Measurements from ENCODE around the gene HCFC1R1. TPM values are rescaled to one million over a fixed set of nuclear protein-coding genes. Genes with fewer than 3 reads are reported as not detected.
A peak's percentile ranks its signal among the peaks of the same experiment; 100 is the strongest.

The HCFC1R1 gene
- polyA plus RNA-seq, 6 donors from 2014 or later: 7.6 to 21.4 (median 15.4) TPM

- H3K27ac Mint-ChIP-seq: peak within 1 kb of the TSS in 2 of 6 donors; percentile 28 to 51
- peaks cover 0 to 4% (median 0%) of the 10 kb centered on the region in 7 donors for H3K9me3 Mint-ChIP-seq
- H3K27me3 Mint-ChIP-seq: peaks cover 8 to 39% (median 11%) of the 10 kb centered on the region in 3 donors
- no peak for DNase-seq
- H3K4me3 Mint-ChIP-seq: peak within 1 kb of the TSS in 6 of 8 donors; percentile 12 to 83 (median 50)
- ATAC-seq (ENCODE audit: low read depth in 2 of 2): no peak
- H3K4me1 Mint-ChIP-seq: peaks cover 24 to 40% (median 34%) of the 10 kb centered on the region in 3 donors
- no peaks in the 10 kb centered on the region for H3K36me3 Mint-ChIP-seq
Measured at GRCh38 chr16:3017794-3018506, 5.8 kb downstream of the HCFC1R1 start, which contains the start of gene CLDN6. TSS of gene CLDN6 (minus strand) at chr16:3018183. CDS start at chr16:3016021, 2,162 bp downstream.

- ATAC-seq (ENCODE audit: low read depth in 2 of 2): no peak
- peaks cover 0 to 4% (median 0%) of the 10 kb centered on the region in 7 donors for H3K9me3 Mint-ChIP-seq
- H3K27me3 Mint-ChIP-seq: peaks cover 8 to 45% (median 17%) of the 10 kb centered on the region in 3 donors
Measured at GRCh38 chr16:3017344-3017743, 6.4 kb downstream of the HCFC1R1 start.

GRCh38 chr16:3015865-3016521 is 7.7 kb downstream of the HCFC1R1 start:
- H3K4me3 Mint-ChIP-seq: peak overlapping the region in 1 of 8 donors; percentile 41
- DNase-seq (no peak), ATAC-seq (ENCODE audit: low read depth in 2 of 2) (no peak)
- peaks cover 0 to 4% (median 0%) of the 10 kb centered on the region in 7 donors for H3K9me3 Mint-ChIP-seq
- H3K27ac Mint-ChIP-seq: peak overlapping the region in 1 of 6 donors; percentile 84
- no peaks in the 10 kb centered on the region for H3K36me3 Mint-ChIP-seq
- peaks cover 8 to 55% (median 20%) of the 10 kb centered on the region in 3 donors for H3K27me3 Mint-ChIP-seq
- peaks cover 14 to 31% (median 16%) of the 10 kb centered on the region in 3 donors for H3K4me1 Mint-ChIP-seq

More at GRCh38 chr16:3017344-3017743, 6.4 kb downstream of the HCFC1R1 start:
- H3K36me3 Mint-ChIP-seq: no peaks in the 10 kb centered on the region
- H3K4me3 Mint-ChIP-seq: no peak overlapping the region
- H3K27ac Mint-ChIP-seq: no peak overlapping the region
- H3K4me1 Mint-ChIP-seq: peaks cover 22 to 40% (median 28%) of the 10 kb centered on the region in 3 donors
- DNase-seq: no peak

DNA sequence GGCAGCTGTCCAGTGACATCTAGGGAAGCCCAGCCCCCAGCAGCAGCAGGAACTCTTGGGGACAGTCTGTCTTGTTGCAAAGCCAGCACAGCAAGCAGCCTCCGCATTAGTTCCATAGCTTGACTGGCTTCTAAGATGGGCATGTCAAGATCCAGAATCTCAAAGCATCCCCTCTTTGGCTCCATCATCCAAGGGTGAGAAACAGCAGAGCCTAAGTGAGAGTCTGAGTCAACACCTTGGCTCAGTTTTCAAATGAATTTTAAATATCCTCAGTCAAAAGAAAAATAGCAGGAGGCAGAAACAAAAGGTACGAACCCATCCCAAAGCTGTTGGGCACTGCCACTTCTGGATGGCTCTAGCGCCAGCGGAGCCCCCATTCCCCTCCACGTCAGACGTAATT is 8.8 kb downstream of the HCFC1R1 start:
- Mint-ChIP-seq H3K27me3 (peaks cover 8 to 55% (median 20%) of the 10 kb centered on the region in 3 donors), H3K27ac (peak overlapping the region in 2 of 6 donors; percentile 42 to 55), H3K4me3 (peak overlapping the region in 1 of 8 donors; percentile 52), H3K36me3 (no peaks in the 10 kb centered on the region), H3K4me1 (peaks cover 11 to 23% (median 11%) of the 10 kb centered on the region in 3 donors), H3K9me3 (peaks cover 0 to 4% (median 0%) of the 10 kb centered on the region in 7 donors)
- ATAC-seq (ENCODE audit: low read depth in 2 of 2) (no peak), DNase-seq (no peak)

GRCh38 chr16:3013998-3014690 is 9.6 kb downstream of the HCFC1R1 start:
- Mint-ChIP-seq H3K4me1 (peaks cover 4 to 15% (median 6%) of the 10 kb centered on the region in 3 donors), H3K36me3 (no peaks in the 10 kb centered on the region), H3K9me3 (peaks cover 0 to 4% (median 0%) of the 10 kb centered on the region in 7 donors), H3K27me3 (peaks cover 8 to 55% (median 20%) of the 10 kb centered on the region in 3 donors), H3K4me3 (peak overlapping the region in 1 of 8 donors; percentile 54), H3K27ac (peak overlapping the region in 1 of 6 donors; percentile 80)
- DNase-seq (no peak), ATAC-seq (ENCODE audit: low read depth in 2 of 2) (no peak)

GRCh38 chr16:3013491-3013951 is 10.2 kb downstream of the HCFC1R1 start:
- H3K4me3 Mint-ChIP-seq: no peak overlapping the region
- DNase-seq (no peak), ATAC-seq (ENCODE audit: low read depth in 2 of 2) (no peak)
- peaks cover 0 to under 1% (median 0%) of the 10 kb centered on the region in 7 donors for H3K9me3 Mint-ChIP-seq
- peaks cover 8 to 58% (median 20%) of the 10 kb centered on the region in 3 donors for H3K27me3 Mint-ChIP-seq
- peaks cover 7 to 15% (median 7%) of the 10 kb centered on the region in 3 donors for H3K4me1 Mint-ChIP-seq
- no peaks in the 10 kb centered on the region for H3K36me3 Mint-ChIP-seq
- H3K27ac Mint-ChIP-seq: no peak overlapping the region

GRCh38 chr16:3012828-3013420 is 10.8 kb downstream of the HCFC1R1 start, which contains the start of gene CLDN9:
TSS of gene CLDN9 (plus strand) at chr16:3012923. CDS start at chr16:3013363, 440 bp downstream.
- ATAC-seq (ENCODE audit: low read depth in 2 of 2): peak; percentile 50 to 74
- no peaks in the 10 kb centered on the region for H3K9me3 Mint-ChIP-seq
- DNase-seq: no peak
- H3K27ac Mint-ChIP-seq: no peak within 1 kb of the TSS
- peaks cover 11 to 58% (median 20%) of the 10 kb centered on the region in 3 donors for H3K27me3 Mint-ChIP-seq
- H3K36me3 Mint-ChIP-seq: no peaks in the 10 kb centered on the region
- H3K4me1 Mint-ChIP-seq: peaks cover 10 to 18% (median 13%) of the 10 kb centered on the region in 3 donors
- H3K4me3 Mint-ChIP-seq: peak within 1 kb of the TSS in 1 of 8 donors; percentile 72

GRCh38 chr16:3012246-3012645 is 11.5 kb downstream of the HCFC1R1 start:
- peaks cover 13 to 56% (median 20%) of the 10 kb centered on the region in 3 donors for H3K27me3 Mint-ChIP-seq
- no peaks in the 10 kb centered on the region for H3K36me3 Mint-ChIP-seq
- no peaks in the 10 kb centered on the region for H3K9me3 Mint-ChIP-seq
- no peak for DNase-seq
- ATAC-seq (ENCODE audit: low read depth in 2 of 2): no peak
- H3K4me1 Mint-ChIP-seq: peaks cover 16 to 23% (median 16%) of the 10 kb centered on the region in 3 donors
- H3K4me3 Mint-ChIP-seq: peak overlapping the region in 1 of 8 donors; percentile 72
- H3K27ac Mint-ChIP-seq: no peak overlapping the region

DNA sequence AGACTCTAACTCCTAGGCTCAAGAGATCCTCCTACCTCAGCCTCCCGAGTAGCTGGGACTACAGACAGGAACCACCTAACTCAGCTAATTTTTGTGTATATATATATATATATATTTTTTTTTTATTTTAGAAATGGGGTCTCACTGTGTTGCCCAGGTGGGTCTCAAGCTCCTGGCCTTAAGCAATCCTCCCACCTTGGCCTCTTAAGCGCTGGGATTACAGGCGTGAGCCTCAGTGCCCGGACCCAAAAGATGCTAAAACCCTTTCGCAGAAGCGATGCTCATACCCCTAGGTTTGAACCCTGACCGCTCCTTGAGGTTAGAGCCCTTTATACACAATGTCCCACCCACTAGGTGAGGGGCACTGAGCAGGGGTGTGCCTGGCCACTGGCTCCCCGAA is 13.2 kb downstream of the HCFC1R1 start:
- ATAC-seq (ENCODE audit: low read depth in 2 of 2) (no peak), DNase-seq (no peak)
- Mint-ChIP-seq H3K27me3 (peaks cover 15 to 44% (median 20%) of the 10 kb centered on the region in 3 donors), H3K27ac (no peak overlapping the region), H3K4me3 (no peak overlapping the region), H3K4me1 (peaks cover 21 to 30% (median 23%) of the 10 kb centered on the region in 3 donors), H3K9me3 (no peaks in the 10 kb centered on the region), H3K36me3 (no peaks in the 10 kb centered on the region)

DNA sequence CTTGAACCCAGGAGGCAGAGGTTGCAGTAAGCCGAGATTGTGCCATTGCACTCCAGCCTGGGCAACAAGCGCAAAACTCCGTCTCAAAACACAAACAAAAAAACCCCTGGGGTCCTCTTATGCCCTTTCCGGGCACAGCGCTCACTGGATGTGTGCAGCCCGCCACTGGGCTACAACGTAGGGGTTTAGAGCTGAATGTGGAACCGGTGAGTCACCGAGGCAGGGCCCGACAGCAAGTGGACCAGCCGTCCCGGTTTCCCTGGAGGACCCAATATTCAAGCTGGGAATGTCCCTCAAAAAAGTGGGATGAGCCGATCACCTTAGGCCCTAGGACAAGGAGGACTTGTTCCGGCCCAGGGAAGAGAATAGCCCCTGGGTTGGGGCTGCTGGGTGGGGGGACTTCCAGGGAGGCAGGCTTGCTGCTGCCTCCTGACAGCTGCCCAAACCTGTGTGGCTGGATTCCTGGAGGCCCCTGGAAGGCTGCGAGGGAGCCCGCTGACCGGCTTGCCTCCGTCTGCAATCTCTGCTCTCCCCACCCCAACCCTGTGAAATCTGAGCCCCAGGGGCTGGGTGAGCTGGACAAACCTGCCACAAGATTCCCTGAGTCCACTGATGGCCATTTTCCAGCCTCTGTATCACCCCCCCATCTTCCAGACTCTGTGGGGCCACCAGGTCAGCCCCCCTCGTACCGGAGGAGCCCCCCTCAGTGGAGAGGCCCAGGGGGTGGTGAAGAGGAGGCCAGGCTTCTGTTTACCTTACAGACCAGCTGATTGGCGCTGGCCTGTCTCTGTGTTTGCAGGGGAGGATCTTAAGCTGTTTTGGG is 14.0 kb downstream of the HCFC1R1 start:
- H3K4me1 Mint-ChIP-seq: peaks cover 24 to 33% (median 26%) of the 10 kb centered on the region in 3 donors
- peaks cover 11 to 45% (median 19%) of the 10 kb centered on the region in 3 donors for H3K27me3 Mint-ChIP-seq
- peak overlapping the region in 1 of 8 donors; percentile 63 for H3K4me3 Mint-ChIP-seq
- no peak for DNase-seq
- no peaks in the 10 kb centered on the region for H3K9me3 Mint-ChIP-seq
- H3K36me3 Mint-ChIP-seq: no peaks in the 10 kb centered on the region
- H3K27ac Mint-ChIP-seq: no peak overlapping the region
- no peak for ATAC-seq (ENCODE audit: low read depth in 2 of 2)

- DNase-seq: no peak
- peaks cover 26 to 35% (median 27%) of the 10 kb centered on the region in 3 donors for H3K4me1 Mint-ChIP-seq
- ATAC-seq (ENCODE audit: low read depth in 2 of 2): no peak
- no peaks in the 10 kb centered on the region for H3K36me3 Mint-ChIP-seq
- H3K4me3 Mint-ChIP-seq: peak overlapping the region in 3 of 8 donors; percentile 72 to 82 (median 79)
- H3K27ac Mint-ChIP-seq: no peak overlapping the region
- peaks cover 9 to 35% (median 11%) of the 10 kb centered on the region in 3 donors for H3K27me3 Mint-ChIP-seq
- no peaks in the 10 kb centered on the region for H3K9me3 Mint-ChIP-seq
Measured at GRCh38 chr16:3008690-3009037, 15.1 kb downstream of the HCFC1R1 start.
